Measurements from ENCODE around the gene NAPSA.
"Not testable (repeated sequence)": the region's sequence is repeated elsewhere in the genome, so short reads cannot be mapped to it uniquely, and the experiment has no call there.

Gene NAPSA

GRCh38 chr19:50357178-50358100, 8.0 kb downstream of the NAPSA start:
- H3K36me3 Mint-ChIP-seq = no peaks in the 10 kb centered on the region
- peak overlapping the region; percentile 94 for H3K27ac Mint-ChIP-seq
- peak overlapping the region; percentile 90 for H3K4me3 Mint-ChIP-seq
- peaks cover 45% of the 10 kb centered on the region for H3K4me1 Mint-ChIP-seq (ENCODE audit: low read depth)
- H3K9me3 Mint-ChIP-seq (ENCODE audit: low read depth) = no peaks in the 10 kb centered on the region
- H3K27me3 Mint-ChIP-seq = no peaks in the 10 kb centered on the region

DNA sequence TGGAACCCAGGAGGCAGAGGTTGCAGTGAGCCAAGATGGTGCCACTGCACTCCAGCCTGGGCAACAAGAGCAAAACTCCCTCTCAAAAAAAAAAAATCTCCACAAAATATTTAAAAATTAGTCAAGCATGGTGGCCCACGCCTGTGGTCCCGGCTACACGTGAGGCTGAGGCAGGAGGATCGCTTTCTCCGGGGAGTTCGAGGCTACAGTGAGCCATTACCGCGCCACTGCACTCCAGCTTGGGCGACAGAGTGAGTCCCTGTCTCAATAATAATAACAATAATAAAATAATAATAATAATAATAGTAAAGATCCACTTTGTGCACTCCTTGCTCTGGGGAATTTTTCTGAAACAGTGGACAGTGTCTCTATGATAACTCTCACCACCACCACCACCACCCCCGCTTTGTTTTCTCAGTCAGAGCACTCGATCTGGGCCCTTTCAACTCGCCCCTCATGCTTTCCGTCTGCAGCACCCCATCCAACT, 8.7 kb downstream of the NAPSA start:
- Mint-ChIP-seq H3K4me1 (ENCODE audit: low read depth) (peaks cover 38% of the 10 kb centered on the region), H3K27ac (peak overlapping the region; percentile 94), H3K9me3 (ENCODE audit: low read depth) (no peaks in the 10 kb centered on the region), H3K36me3 (no peaks in the 10 kb centered on the region), H3K4me3 (no peak overlapping the region), H3K27me3 (no peaks in the 10 kb centered on the region)

- H3K9me3 Mint-ChIP-seq (ENCODE audit: low read depth); H3K4me3 Mint-ChIP-seq; H3K27ac Mint-ChIP-seq; H3K27me3 Mint-ChIP-seq; H3K36me3 Mint-ChIP-seq; H3K4me1 Mint-ChIP-seq (ENCODE audit: low read depth): not testable (repeated sequence)
These were observed 12.0 kb downstream of the NAPSA start for GRCh38 chr19:50353487-50353880.

- Mint-ChIP-seq H3K27me3 (no peaks in the 10 kb centered on the region), H3K36me3 (no peaks in the 10 kb centered on the region), H3K9me3 (ENCODE audit: low read depth) (no peaks in the 10 kb centered on the region), H3K4me3 (no peak overlapping the region), H3K4me1 (ENCODE audit: low read depth) (peaks cover 5% of the 10 kb centered on the region), H3K27ac (no peak overlapping the region)
These were observed 13.2 kb downstream of the NAPSA start for GRCh38 chr19:50352242-50352641.

DNA sequence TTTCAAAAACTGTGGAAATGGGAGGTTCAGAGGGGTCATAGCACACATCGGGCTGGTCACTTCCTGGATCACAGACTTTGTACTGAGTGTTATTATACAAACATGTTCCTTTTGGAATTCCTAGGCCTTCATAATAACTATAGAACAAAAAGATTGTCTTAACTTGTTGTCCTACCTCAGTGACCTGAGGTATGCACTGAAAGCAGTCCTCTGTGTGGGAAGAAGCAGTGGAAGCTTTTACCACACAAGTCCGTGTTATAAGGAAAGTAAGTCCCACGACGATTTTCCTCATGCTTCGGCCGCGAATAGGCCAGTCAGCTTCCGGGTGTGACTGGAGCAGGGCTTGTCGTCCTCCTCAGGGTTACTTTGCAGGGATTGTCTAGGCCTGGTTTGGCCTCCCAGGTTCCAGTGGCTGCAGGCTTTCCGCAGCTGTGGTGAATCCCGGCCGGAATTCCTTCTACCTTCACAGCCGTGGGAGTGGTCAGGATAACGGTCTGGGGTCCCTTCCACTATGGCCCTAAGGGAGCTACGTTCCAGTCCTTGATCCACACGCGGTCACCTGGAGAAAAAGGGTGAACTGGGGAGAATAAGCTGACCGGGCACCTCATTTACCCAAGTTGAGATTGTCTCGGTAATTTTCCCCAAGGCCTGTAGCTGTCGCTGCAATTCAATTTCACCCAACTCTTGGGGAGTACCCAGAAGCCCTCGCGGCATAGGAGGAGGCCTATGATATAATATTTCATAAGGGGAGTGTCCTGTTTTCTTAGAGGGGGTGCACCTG, 16.0 kb downstream of the NAPSA start:
- peaks cover 6% of the 10 kb centered on the region for H3K4me1 Mint-ChIP-seq (ENCODE audit: low read depth)
- no peaks in the 10 kb centered on the region for H3K9me3 Mint-ChIP-seq (ENCODE audit: low read depth)
- no peak overlapping the region for H3K27ac Mint-ChIP-seq
- H3K36me3 Mint-ChIP-seq = no peaks in the 10 kb centered on the region
- no peak overlapping the region for H3K4me3 Mint-ChIP-seq
- H3K27me3 Mint-ChIP-seq = no peaks in the 10 kb centered on the region

DNA sequence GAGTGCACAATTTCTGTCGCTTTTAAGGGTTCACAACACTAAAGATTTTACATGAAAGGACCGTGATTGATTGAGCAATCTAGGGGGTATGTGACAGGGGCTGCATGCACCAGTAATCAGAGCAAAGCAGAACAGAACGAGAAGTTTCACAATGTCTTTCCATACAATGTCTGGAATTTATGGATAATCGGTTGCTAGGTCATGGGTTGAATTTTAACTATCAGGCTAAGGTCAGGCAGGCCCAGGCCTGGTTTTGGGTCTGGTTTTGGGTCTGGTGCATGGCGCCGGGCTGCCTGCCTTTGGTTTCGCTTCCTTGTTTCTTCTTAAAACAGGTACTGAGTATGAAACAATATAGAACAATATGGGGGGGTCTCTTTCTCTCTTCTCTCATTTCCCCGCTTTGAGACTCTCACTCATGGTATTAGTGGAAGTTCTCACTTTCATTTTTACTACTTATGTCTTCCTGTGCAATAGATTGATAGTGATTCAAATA, 18.3 kb downstream of the NAPSA start:
- H3K27me3 Mint-ChIP-seq; H3K4me1 Mint-ChIP-seq (ENCODE audit: low read depth); H3K9me3 Mint-ChIP-seq (ENCODE audit: low read depth); H3K36me3 Mint-ChIP-seq: not testable (repeated sequence)
- H3K27ac Mint-ChIP-seq = peak overlapping the region; percentile 28
- peak overlapping the region; percentile 14 for H3K4me3 Mint-ChIP-seq

- Mint-ChIP-seq H3K4me1 (ENCODE audit: low read depth) (peaks cover 6% of the 10 kb centered on the region), H3K36me3 (no peaks in the 10 kb centered on the region), H3K27ac (no peak overlapping the region), H3K9me3 (ENCODE audit: low read depth) (no peaks in the 10 kb centered on the region), H3K27me3 (no peaks in the 10 kb centered on the region), H3K4me3 (no peak overlapping the region)
These were observed 20.6 kb downstream of the NAPSA start for GRCh38 chr19:50344661-50345318.

DNA sequence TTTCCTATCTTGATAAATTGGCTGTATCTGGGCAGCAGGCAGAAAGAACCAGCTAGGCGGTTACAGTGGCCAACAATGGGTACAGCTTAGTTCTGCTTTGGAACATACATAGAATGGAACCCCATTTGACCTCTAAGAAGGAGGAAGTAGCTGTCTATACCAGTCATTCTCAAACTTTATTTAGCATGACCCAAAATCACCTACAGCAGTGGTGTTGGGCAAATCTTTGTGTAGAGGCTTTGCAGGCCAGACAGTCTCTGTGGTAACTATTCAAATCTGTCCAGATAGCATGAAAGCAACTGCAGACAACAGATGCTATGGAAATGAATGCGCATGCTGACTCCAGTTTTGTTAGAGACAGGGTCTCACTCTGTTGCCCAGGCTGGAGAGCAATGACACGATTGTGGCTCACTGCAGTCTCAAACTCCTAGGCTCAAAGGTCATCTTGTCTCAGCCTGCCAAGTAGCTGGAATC, 24.3 kb downstream of the NAPSA start:
- H3K27ac Mint-ChIP-seq = no peak overlapping the region
- H3K4me1 Mint-ChIP-seq (ENCODE audit: low read depth) = no peaks in the 10 kb centered on the region
- H3K9me3 Mint-ChIP-seq (ENCODE audit: low read depth) = no peaks in the 10 kb centered on the region
- no peak overlapping the region for H3K4me3 Mint-ChIP-seq
- H3K27me3 Mint-ChIP-seq = no peaks in the 10 kb centered on the region
- H3K36me3 Mint-ChIP-seq = no peaks in the 10 kb centered on the region

DNA sequence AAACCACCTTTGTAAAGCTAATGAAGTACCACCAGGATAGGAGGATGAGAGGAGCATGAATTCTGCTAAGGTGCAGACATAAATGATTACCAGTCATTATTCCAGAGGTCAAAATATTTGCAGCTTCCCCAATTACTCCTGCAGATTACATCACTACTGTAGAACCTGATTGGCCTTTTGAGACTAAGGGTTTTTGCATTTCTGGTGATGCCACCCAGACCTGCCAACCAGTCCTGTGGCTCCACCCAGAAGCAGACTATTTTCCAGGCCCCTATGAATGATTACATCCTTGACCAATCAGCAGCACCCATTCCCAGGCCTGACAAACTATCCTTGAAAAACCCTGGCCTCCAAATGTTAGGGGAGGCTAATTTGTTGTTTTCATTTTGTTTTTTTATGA, 25.1 kb downstream of the NAPSA start:
- H3K27me3 Mint-ChIP-seq = no peaks in the 10 kb centered on the region
- H3K27ac Mint-ChIP-seq = no peak overlapping the region
- H3K4me3 Mint-ChIP-seq = no peak overlapping the region
- no peaks in the 10 kb centered on the region for H3K9me3 Mint-ChIP-seq (ENCODE audit: low read depth)
- H3K4me1 Mint-ChIP-seq (ENCODE audit: low read depth) = peaks cover 4% of the 10 kb centered on the region
- no peaks in the 10 kb centered on the region for H3K36me3 Mint-ChIP-seq

DNA sequence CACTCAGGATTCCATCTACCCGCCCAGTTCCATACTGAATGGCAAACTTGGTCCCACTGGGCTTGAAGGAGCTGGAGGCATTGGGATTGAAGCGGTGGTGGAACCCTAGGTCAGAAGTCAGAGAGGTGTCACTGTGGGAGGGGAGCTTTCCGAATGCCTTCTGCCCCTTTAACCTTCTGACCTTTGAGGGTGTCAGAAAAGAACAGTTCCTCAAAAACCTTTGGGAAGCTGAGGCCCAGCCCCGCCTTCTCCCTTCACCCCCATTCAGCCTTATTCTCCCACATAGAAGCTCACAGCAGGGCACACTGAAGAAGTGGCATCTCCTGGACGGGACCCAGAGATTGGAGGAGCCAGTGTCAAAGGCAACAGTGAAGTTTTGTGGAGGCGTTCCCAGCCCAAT, 28.4 kb downstream of the NAPSA start:
- H3K27me3 Mint-ChIP-seq; H3K4me3 Mint-ChIP-seq; H3K27ac Mint-ChIP-seq; H3K36me3 Mint-ChIP-seq; H3K9me3 Mint-ChIP-seq (ENCODE audit: low read depth): not testable (repeated sequence)
- peaks cover 21% of the 10 kb centered on the region for H3K4me1 Mint-ChIP-seq (ENCODE audit: low read depth)

GRCh38 chr19:50334741-50335421, 30.6 kb downstream of the NAPSA start:
- H3K27ac Mint-ChIP-seq = no peak overlapping the region
- peaks cover 3% of the 10 kb centered on the region for H3K27me3 Mint-ChIP-seq
- peaks cover 35% of the 10 kb centered on the region for H3K4me1 Mint-ChIP-seq (ENCODE audit: low read depth)
- no peaks in the 10 kb centered on the region for H3K36me3 Mint-ChIP-seq
- H3K9me3 Mint-ChIP-seq (ENCODE audit: low read depth) = no peaks in the 10 kb centered on the region
- H3K4me3 Mint-ChIP-seq = peak overlapping the region; percentile 10

DNA sequence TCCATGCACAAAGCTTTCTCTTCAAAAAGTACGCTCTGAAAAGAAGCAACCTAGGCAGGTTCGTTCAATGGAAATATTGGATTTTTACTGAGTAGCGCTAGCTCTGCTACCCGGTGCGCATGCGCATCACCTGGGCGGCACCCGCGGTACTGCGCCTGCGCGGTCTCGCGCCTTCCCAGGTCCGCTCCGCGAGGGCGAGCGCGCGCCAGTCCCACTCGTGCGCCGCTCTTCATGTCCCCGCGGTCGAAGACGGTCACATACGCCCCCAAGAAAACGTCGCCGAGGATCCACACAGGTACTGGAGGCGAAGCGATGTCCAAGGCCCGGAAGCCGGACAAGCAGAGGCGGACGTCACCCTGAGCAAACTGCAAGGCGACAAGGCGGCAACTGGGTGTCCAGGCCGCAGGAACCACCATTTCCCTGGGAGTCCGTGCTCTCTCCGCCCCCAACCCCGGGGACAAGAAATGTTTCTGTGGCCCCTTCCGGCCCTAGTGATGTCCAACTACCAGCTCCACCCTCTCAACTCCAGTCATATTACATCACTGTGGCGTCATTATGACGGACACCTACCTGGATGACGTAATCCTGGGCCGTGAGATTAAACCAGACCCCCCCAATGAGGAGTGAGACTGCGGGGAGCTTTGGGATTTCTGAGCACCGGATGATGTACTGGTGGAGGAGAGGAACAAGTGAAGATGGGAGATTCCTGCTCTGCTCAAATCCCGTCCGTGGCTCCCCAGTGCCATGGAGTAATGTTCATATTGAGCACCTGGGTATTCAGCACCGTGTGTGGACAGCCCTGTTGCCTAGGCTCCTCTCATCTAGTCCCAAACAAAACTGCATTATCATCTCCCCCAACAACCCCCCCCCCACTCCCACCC, 31.5 kb downstream of the NAPSA start:
- Mint-ChIP-seq H3K9me3 (ENCODE audit: low read depth) (no peaks in the 10 kb centered on the region), H3K4me3 (peak overlapping the region; percentile 88), H3K27me3 (peaks cover 9% of the 10 kb centered on the region), H3K4me1 (ENCODE audit: low read depth) (peaks cover 41% of the 10 kb centered on the region), H3K27ac (peak overlapping the region; percentile 93), H3K36me3 (no peaks in the 10 kb centered on the region)

- Mint-ChIP-seq H3K36me3 (no peaks in the 10 kb centered on the region), H3K9me3 (ENCODE audit: low read depth) (no peaks in the 10 kb centered on the region), H3K4me3 (peak overlapping the region; percentile 88), H3K4me1 (ENCODE audit: low read depth) (peaks cover 41% of the 10 kb centered on the region), H3K27me3 (peaks cover 9% of the 10 kb centered on the region), H3K27ac (peak overlapping the region; percentile 93)
These were observed 32.2 kb downstream of the NAPSA start for GRCh38 chr19:50333235-50333736.

Measured in activated naive CD8-positive, alpha-beta T cell (primary cell).